Measurements from ENCODE around the gene S1PR1. TPM values are rescaled to one million over a fixed set of nuclear protein-coding genes. Genes with fewer than 3 reads are reported as not detected.

The S1PR1 gene
- total RNA-seq, 1 experiment from 2014 or later, result 1.1 TPM

DNA sequence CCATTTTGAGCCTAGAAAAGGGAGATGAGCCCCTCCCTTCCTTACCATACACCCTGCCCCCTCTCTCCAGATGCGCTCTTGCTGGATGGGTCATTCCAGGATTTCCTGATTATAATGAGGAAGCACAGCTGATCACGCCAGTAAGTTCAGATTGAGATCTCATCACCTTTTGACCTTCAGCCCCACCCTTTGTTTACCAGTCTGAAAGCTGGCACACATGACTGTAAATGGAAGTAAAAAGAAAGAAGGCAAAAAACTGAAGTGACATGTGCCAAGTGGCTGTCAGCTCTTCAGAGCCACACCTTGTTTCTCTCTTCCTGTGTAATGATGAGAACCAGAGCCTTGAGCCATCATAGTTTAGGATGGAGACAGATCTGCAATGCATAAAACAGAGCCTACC is 27.9 kb downstream of the S1PR1 start:
- POLR2A ChIA-PET (ENCODE audit: low non-redundant PET), result no interaction called here
- Histone ChIP-seq H3K4me3 (ENCODE audit: low read depth, low read length, poor library complexity, severe bottlenecking) (no peak overlapping the region), H3K9me3 (ENCODE audit: low read depth, low read length, poor library complexity, severe bottlenecking) (no peaks in the 10 kb centered on the region), H3K4me1 (ENCODE audit: insufficient read depth, low read length, poor library complexity, severe bottlenecking) (no peaks in the 10 kb centered on the region), H3K36me3 (ENCODE audit: insufficient read depth, low read length, poor library complexity, severe bottlenecking) (no peaks in the 10 kb centered on the region), H3K27ac (ENCODE audit: low read depth, low read length, poor library complexity, severe bottlenecking) (no peak overlapping the region), H3K27me3 (replicated peaks; ENCODE audit: insufficient read depth, low read depth, low read length, poor library complexity) (no peaks in the 10 kb centered on the region)
- CTCF ChIA-PET, result no interaction called here
- intact Hi-C loops (cut with micrococcal nuclease; ENCODE audit: unreplicated experiment), result no loop called here
- no peak for TF ChIP-seq EZH2 (IDR thresholded peaks at IDR 0.05; ENCODE audit: borderline replicate concordance, low read depth, low read length, poor library complexity, severe bottlenecking)
- TF ChIP-seq, protein P1, sequence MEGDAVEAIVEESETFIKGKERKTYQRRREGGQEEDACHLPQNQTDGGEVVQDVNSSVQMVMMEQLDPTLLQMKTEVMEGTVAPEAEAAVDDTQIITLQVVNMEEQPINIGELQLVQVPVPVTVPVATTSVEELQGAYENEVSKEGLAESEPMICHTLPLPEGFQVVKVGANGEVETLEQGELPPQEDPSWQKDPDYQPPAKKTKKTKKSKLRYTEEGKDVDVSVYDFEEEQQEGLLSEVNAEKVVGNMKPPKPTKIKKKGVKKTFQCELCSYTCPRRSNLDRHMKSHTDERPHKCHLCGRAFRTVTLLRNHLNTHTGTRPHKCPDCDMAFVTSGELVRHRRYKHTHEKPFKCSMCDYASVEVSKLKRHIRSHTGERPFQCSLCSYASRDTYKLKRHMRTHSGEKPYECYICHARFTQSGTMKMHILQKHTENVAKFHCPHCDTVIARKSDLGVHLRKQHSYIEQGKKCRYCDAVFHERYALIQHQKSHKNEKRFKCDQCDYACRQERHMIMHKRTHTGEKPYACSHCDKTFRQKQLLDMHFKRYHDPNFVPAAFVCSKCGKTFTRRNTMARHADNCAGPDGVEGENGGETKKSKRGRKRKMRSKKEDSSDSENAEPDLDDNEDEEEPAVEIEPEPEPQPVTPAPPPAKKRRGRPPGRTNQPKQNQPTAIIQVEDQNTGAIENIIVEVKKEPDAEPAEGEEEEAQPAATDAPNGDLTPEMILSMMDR (conservative IDR thresholded peaks at IDR 0.05; ENCODE audit: low read depth, low read length), result no peak
- no peak for DNase-seq (ENCODE audit: low spot score)
- BruUV-seq (replicated peaks), result no TSS peak

DNA sequence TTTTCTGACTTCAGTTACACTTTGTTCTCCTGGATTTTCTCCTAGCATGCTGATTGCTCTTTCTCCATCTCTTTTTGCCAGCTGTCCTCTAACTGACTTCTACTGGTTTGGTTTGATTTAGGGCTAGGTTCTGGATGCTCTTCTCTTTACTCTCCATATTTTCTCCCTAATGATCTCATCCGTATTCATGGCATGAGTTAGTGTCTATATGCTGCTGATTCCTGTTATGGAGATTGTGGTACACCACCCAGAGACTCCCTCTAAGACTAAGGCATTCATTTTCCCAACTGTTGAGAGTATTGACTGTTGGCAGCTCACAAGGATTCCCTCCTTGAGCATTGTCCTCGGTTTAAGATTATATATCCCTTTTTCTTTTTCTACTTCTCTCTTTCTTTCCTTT is 28.9 kb downstream of the S1PR1 start:
- CTCF ChIA-PET, result no interaction called here
- Histone ChIP-seq H3K4me3 (ENCODE audit: low read depth, low read length, poor library complexity, severe bottlenecking) (no peak overlapping the region), H3K4me1 (ENCODE audit: insufficient read depth, low read length, poor library complexity, severe bottlenecking) (no peaks in the 10 kb centered on the region), H3K27ac (ENCODE audit: low read depth, low read length, poor library complexity, severe bottlenecking) (no peak overlapping the region), H3K9me3 (ENCODE audit: low read depth, low read length, poor library complexity, severe bottlenecking) (no peaks in the 10 kb centered on the region), H3K27me3 (replicated peaks; ENCODE audit: insufficient read depth, low read depth, low read length, poor library complexity) (no peaks in the 10 kb centered on the region), H3K36me3 (ENCODE audit: insufficient read depth, low read length, poor library complexity, severe bottlenecking) (no peaks in the 10 kb centered on the region)
- POLR2A ChIA-PET (ENCODE audit: low non-redundant PET), result no interaction called here
- no TSS peak for BruUV-seq (replicated peaks)
- no peak for DNase-seq (ENCODE audit: low spot score)
- intact Hi-C loops (cut with micrococcal nuclease; ENCODE audit: unreplicated experiment), result no loop called here
- TF ChIP-seq, protein P1 (conservative IDR thresholded peaks at IDR 0.05; ENCODE audit: low read depth, low read length), result no peak
- no peak for TF ChIP-seq EZH2 (IDR thresholded peaks at IDR 0.05; ENCODE audit: borderline replicate concordance, low read depth, low read length, poor library complexity, severe bottlenecking)

DNA sequence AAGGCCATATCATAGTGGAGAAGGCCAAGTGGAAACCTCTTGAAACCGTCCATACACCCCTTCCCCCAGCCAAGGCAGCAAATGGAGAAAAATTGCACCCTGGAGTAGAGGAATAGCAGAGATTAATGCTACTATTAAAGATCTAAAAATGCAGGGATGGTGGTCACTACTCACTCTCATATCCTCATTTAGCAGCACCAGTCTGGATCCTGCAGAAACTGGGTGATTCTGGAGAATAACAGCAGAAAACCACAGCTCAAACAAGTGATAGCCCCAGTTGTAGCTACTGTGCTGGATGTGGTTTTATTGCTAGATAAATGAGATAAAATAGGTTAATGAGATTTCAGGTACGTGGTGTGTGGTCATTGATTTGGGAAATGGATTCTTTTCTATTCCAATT is 30.3 kb downstream of the S1PR1 start:
- POLR2A ChIA-PET (ENCODE audit: low non-redundant PET), result no interaction called here
- H3K27ac ChIP-seq (ENCODE audit: low read depth, low read length, poor library complexity, severe bottlenecking), result no peak overlapping the region
- no peak overlapping the region for H3K4me3 ChIP-seq (ENCODE audit: low read depth, low read length, poor library complexity, severe bottlenecking)
- CTCF ChIA-PET, result no interaction called here
- no peaks in the 10 kb centered on the region for H3K27me3 ChIP-seq (replicated peaks; ENCODE audit: insufficient read depth, low read depth, low read length, poor library complexity)
- H3K9me3 ChIP-seq (ENCODE audit: low read depth, low read length, poor library complexity, severe bottlenecking), result no peaks in the 10 kb centered on the region
- TF ChIP-seq, protein P1 (conservative IDR thresholded peaks at IDR 0.05; ENCODE audit: low read depth, low read length), result no peak
- no peak for TF ChIP-seq EZH2 (IDR thresholded peaks at IDR 0.05; ENCODE audit: borderline replicate concordance, low read depth, low read length, poor library complexity, severe bottlenecking)
- DNase-seq (ENCODE audit: low spot score), result no peak
- H3K4me1 ChIP-seq (ENCODE audit: insufficient read depth, low read length, poor library complexity, severe bottlenecking), result no peaks in the 10 kb centered on the region
- BruUV-seq (replicated peaks), result no TSS peak
- intact Hi-C loops (cut with micrococcal nuclease; ENCODE audit: unreplicated experiment), result no loop called here
- no peaks in the 10 kb centered on the region for H3K36me3 ChIP-seq (ENCODE audit: insufficient read depth, low read length, poor library complexity, severe bottlenecking)

Measured in A673 (cell line).